GM12874 (cell line): Measurements from ENCODE around the gene ELOVL1.

ENCODE experiments used
- CTCF ChIP-seq: IDR thresholded peaks from 2 replicates; pipeline ENCODE4 v1.5.1; 2011; ENCODE audit warnings: low read depth, mild to moderate bottlenecking, control low read depth, low read length, moderate library complexity; ENCODE audit not compliant: insufficient read depth

The ELOVL1 gene

GRCh38 chr1:43366179-43366578 is 1.6 kb downstream of the ELOVL1 start:
- TF ChIP-seq CTCF, result no peak

GRCh38 chr1:43365678-43366077 is 2.1 kb downstream of the ELOVL1 start:
- TF ChIP-seq CTCF, result no peak

GRCh38 chr1:43363935-43364525 is 3.8 kb downstream of the ELOVL1 start:
- no peak for TF ChIP-seq CTCF

GRCh38 chr1:43363283-43363934 is 4.4 kb downstream of the ELOVL1 start:
- no peak for TF ChIP-seq CTCF

GRCh38 chr1:43360616-43361015 is 7.2 kb downstream of the ELOVL1 start:
- TF ChIP-seq CTCF, result no peak

- TF ChIP-seq CTCF, result no peak
These were observed 8.1 kb downstream of the ELOVL1 start for GRCh38 chr1:43359696-43360095.

- TF ChIP-seq CTCF, result no peak
These were observed 8.8 kb downstream of the ELOVL1 start, which contains the start of gene CDC20 for GRCh38 chr1:43358746-43359693. Gene CDC20, plus strand, starts transcription at chr1:43358981. Its CDS starts 235 bp downstream, at chr1:43359216.
